ENCODE data around the gene CR1L. TPM values are rescaled to one million over a fixed set of nuclear protein-coding genes. Genes with fewer than 3 reads are reported as not detected.
"Not testable (repeated sequence)": the region's sequence is repeated elsewhere in the genome, so short reads cannot be mapped to it uniquely, and the experiment has no call there.

The CR1L gene
- total RNA-seq, 1 experiment from 2014 or later = not detected

DNA sequence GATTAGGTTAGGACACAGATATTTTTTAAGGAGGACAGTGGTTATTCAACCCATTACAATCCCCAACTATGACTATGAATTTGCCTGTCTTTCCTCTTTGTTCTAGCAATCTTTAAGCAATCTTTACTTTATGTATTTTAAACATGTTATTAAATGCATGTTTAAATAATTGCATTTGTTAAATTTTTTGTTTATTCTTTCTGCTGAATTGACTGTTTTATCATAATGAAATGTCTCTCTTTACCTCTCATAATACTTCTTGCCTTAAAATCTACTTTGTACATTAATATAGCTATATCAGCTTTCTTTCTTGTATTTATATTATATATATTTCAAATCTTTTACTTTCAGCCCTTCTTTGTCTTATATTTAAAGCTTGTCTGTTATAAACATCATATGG is 46.1 kb downstream of the CR1L start:
- CTCF ChIA-PET = no interaction called here
- H3K79me2 ChIP-seq (ENCODE audit: low read length) = no peaks in the 10 kb centered on the region
- no peaks in the 10 kb centered on the region for H3K9me2 ChIP-seq (replicated peaks; ENCODE audit: low read length)
- no peak overlapping the region for H3K4me3 ChIP-seq (ENCODE audit: low read length)
- H3K4me2 ChIP-seq (ENCODE audit: low read length) = no peak overlapping the region
- no peak overlapping the region for H3K27ac ChIP-seq (ENCODE audit: low read length)
- H3K27me3 ChIP-seq (ENCODE audit: low read length) = peaks cover 47% of the 10 kb centered on the region
- ATAC-seq (no peak), DNase-seq (no peak)
- no TSS peak for BruUV-seq (replicated peaks)
- intact Hi-C loops (cut with micrococcal nuclease) = no loop called here
- TF ChIP-seq EZH2 (IDR thresholded peaks at IDR 0.05; ENCODE audit: low read length, unreplicated experiment) (no peak), EZH2phosphoT487 (IDR thresholded peaks at IDR 0.05; ENCODE audit: borderline replicate concordance, low read length) (no peak)
- no peaks in the 10 kb centered on the region for H3K36me3 ChIP-seq (ENCODE audit: low read depth, low read length)
- H4K20me1 ChIP-seq (ENCODE audit: low read length) = no peaks in the 10 kb centered on the region
- H3K9me3 ChIP-seq (ENCODE audit: low read length) = no peaks in the 10 kb centered on the region
- H3F3A ChIP-seq (ENCODE audit: low read length, unreplicated experiment) = no peaks in the 10 kb centered on the region
- POLR2A ChIA-PET (ENCODE audit: unreplicated experiment) = no interaction called here
- H3K9ac ChIP-seq (ENCODE audit: low read length) = no peak overlapping the region
- H3K4me1 ChIP-seq (ENCODE audit: insufficient read depth, low read length) = no peaks in the 10 kb centered on the region
- H2AFZ ChIP-seq (ENCODE audit: low read length) = no peak overlapping the region

DNA sequence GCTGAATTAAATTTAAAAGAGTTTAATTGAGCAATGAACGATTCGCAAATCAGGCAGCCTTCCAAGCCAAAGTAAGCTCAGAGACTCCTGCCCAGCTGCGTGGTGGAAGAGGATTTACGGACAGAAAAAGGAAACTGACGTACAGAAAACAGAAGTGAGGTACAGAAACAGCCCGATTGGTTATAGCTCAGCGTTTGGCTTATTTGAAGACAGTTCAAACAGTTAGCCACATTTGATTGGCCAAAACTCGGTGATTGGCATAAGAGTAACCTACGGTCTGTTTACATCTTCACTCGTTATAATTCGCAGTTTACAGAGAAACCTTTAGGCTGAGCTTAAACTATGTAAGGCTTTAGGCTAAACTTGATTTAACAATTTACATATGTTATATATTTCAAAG is 46.9 kb downstream of the CR1L start:
- peak overlapping the region; percentile 63 for H3K4me3 ChIP-seq (ENCODE audit: low read length)
- no peak overlapping the region for H3K9ac ChIP-seq (ENCODE audit: low read length)
- peaks cover 44% of the 10 kb centered on the region for H3K27me3 ChIP-seq (ENCODE audit: low read length)
- CTCF ChIA-PET = interaction anchor here (0.6 to 0.7 kb wide), 2 partner anchors 9 to 114 kb away, joined by 3 to 4 read pairs; no protein-coding TSS in a partner anchor
- H3K4me1 ChIP-seq (ENCODE audit: insufficient read depth, low read length) = no peaks in the 10 kb centered on the region
- POLR2A ChIA-PET (ENCODE audit: unreplicated experiment) = interaction anchor here (0.7 kb wide), 3 partner anchors 132 to 1024 kb away, joined by 3 to 4 read pairs (median 4); no protein-coding TSS in a partner anchor
- no peaks in the 10 kb centered on the region for H3F3A ChIP-seq (ENCODE audit: low read length, unreplicated experiment)
- H2AFZ ChIP-seq (ENCODE audit: low read length) = peak overlapping the region; percentile 83
- H3K4me2 ChIP-seq (ENCODE audit: low read length) = peak overlapping the region; percentile 78
- TF ChIP-seq, protein P1, sequence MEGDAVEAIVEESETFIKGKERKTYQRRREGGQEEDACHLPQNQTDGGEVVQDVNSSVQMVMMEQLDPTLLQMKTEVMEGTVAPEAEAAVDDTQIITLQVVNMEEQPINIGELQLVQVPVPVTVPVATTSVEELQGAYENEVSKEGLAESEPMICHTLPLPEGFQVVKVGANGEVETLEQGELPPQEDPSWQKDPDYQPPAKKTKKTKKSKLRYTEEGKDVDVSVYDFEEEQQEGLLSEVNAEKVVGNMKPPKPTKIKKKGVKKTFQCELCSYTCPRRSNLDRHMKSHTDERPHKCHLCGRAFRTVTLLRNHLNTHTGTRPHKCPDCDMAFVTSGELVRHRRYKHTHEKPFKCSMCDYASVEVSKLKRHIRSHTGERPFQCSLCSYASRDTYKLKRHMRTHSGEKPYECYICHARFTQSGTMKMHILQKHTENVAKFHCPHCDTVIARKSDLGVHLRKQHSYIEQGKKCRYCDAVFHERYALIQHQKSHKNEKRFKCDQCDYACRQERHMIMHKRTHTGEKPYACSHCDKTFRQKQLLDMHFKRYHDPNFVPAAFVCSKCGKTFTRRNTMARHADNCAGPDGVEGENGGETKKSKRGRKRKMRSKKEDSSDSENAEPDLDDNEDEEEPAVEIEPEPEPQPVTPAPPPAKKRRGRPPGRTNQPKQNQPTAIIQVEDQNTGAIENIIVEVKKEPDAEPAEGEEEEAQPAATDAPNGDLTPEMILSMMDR (conservative IDR thresholded peaks at IDR 0.05; ENCODE audit: low read depth, low read length) = no peak
- TF ChIP-seq EZH2phosphoT487 (IDR thresholded peaks at IDR 0.05; ENCODE audit: borderline replicate concordance, low read length) (no peak), EZH2 (IDR thresholded peaks at IDR 0.05; ENCODE audit: low read length, unreplicated experiment) (no peak)
- DNase-seq = peak; percentile 73
- BruUV-seq (replicated peaks) = no TSS peak
- H3K36me3 ChIP-seq (ENCODE audit: low read depth, low read length) = no peaks in the 10 kb centered on the region
- H4K20me1 ChIP-seq (ENCODE audit: low read length) = no peaks in the 10 kb centered on the region
- H3K79me2 ChIP-seq (ENCODE audit: low read length) = no peaks in the 10 kb centered on the region
- intact Hi-C loops (cut with micrococcal nuclease) = no loop called here
- no peaks in the 10 kb centered on the region for H3K9me3 ChIP-seq (ENCODE audit: low read length)
- peak; percentile 96 for ATAC-seq
- no peaks in the 10 kb centered on the region for H3K9me2 ChIP-seq (replicated peaks; ENCODE audit: low read length)
- H3K27ac ChIP-seq (ENCODE audit: low read length) = no peak overlapping the region

DNA sequence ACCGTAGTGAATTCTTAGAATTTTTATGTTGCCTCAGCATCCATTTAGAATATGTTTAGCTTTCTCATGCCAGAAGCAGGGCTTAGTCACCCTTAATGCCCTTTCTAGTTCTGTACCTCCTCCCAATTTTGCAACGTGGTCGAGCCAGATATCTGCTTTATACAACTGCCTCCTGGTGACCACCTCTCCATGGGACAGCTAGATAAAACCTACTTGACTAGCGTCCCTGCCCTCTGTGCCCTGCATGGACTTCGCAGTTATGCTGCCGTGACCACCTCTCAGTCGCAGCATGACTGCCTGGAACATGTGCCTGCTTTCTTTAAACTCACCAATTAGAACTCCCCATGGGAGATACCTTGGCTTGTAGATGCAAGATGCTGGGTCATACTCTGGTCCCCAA is 47.4 kb downstream of the CR1L start:
- intact Hi-C loops (cut with micrococcal nuclease); H3K9me2 ChIP-seq (replicated peaks; ENCODE audit: low read length); H3F3A ChIP-seq (ENCODE audit: low read length, unreplicated experiment); H4K20me1 ChIP-seq (ENCODE audit: low read length); H3K79me2 ChIP-seq (ENCODE audit: low read length); H3K9ac ChIP-seq (ENCODE audit: low read length); BruUV-seq (replicated peaks); H3K27ac ChIP-seq (ENCODE audit: low read length); DNase-seq; H3K4me1 ChIP-seq (ENCODE audit: insufficient read depth, low read length); H3K36me3 ChIP-seq (ENCODE audit: low read depth, low read length); H3K9me3 ChIP-seq (ENCODE audit: low read length): not testable (repeated sequence)
- ChIA-PET POLR2A (ENCODE audit: unreplicated experiment) (interaction anchor here (0.7 kb wide), 2 partner anchors 131 to 1024 kb away, joined by 4 read pairs; no protein-coding TSS in a partner anchor), CTCF (interaction anchor here (0.7 kb wide), 1 partner anchor 114 kb away, joined by 3 read pairs; no protein-coding TSS in a partner anchor)
- Histone ChIP-seq H3K4me2 (ENCODE audit: low read length) (peak overlapping the region; percentile 78), H3K4me3 (ENCODE audit: low read length) (peak overlapping the region; percentile 63; the same call in 1 of the 2 replicates), H2AFZ (ENCODE audit: low read length) (peak overlapping the region; percentile 83), H3K27me3 (ENCODE audit: low read length) (peaks cover 41% of the 10 kb centered on the region)
- ATAC-seq = peak; percentile 27

DNA sequence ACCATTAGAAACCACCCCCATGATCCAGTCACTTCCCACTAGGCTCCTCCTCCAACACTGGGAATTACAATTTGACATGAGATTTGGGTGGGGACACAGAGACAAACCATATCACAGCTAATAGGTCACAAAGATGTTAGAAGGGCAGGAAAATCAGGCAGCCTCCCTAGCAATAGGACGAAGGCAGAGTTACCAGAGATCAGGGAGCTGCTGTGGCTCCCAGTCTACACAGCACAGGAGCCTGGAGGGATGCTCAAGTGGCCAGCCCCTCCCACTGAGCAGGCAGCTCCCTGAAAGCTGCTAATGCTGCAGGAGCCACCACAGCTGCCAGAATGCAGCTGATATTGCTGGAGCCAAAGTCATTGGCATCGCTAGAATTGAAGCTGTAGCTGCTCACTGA is 51.0 kb downstream of the CR1L start:
- H3K4me2 ChIP-seq (ENCODE audit: low read length) = no peak overlapping the region
- no peaks in the 10 kb centered on the region for H3K4me1 ChIP-seq (ENCODE audit: insufficient read depth, low read length)
- H3K79me2 ChIP-seq (ENCODE audit: low read length) = no peaks in the 10 kb centered on the region
- TF ChIP-seq EZH2phosphoT487 (IDR thresholded peaks at IDR 0.05; ENCODE audit: borderline replicate concordance, low read length) = no peak
- TF ChIP-seq EZH2 (IDR thresholded peaks at IDR 0.05; ENCODE audit: low read length, unreplicated experiment) = no peak
- TF ChIP-seq, protein P1 (conservative IDR thresholded peaks at IDR 0.05; ENCODE audit: low read depth, low read length) = no peak
- no peak for ATAC-seq
- H3K36me3 ChIP-seq (ENCODE audit: low read depth, low read length) = no peaks in the 10 kb centered on the region
- no peak overlapping the region for H3K9ac ChIP-seq (ENCODE audit: low read length)
- H3K9me3 ChIP-seq (ENCODE audit: low read length) = no peaks in the 10 kb centered on the region
- BruUV-seq (replicated peaks) = no TSS peak
- ChIA-PET CTCF (no interaction called here), POLR2A (ENCODE audit: unreplicated experiment) (no interaction called here)
- no peaks in the 10 kb centered on the region for H4K20me1 ChIP-seq (ENCODE audit: low read length)
- no peaks in the 10 kb centered on the region for H3F3A ChIP-seq (ENCODE audit: low read length, unreplicated experiment)
- no peaks in the 10 kb centered on the region for H3K9me2 ChIP-seq (replicated peaks; ENCODE audit: low read length)
- no peak overlapping the region for H3K27ac ChIP-seq (ENCODE audit: low read length)
- intact Hi-C loops (cut with micrococcal nuclease) = no loop called here
- no peak overlapping the region for H3K4me3 ChIP-seq (ENCODE audit: low read length)
- H2AFZ ChIP-seq (ENCODE audit: low read length) = no peak overlapping the region
- no peak for DNase-seq
- H3K27me3 ChIP-seq (ENCODE audit: low read length) = peaks cover 8% of the 10 kb centered on the region

Data from PC-3 (cell line).